Endometrial microvascular endothelial cells (primary cell): ENCODE data around the gene PLPPR5. TPM values are rescaled to one million over a fixed set of nuclear protein-coding genes. Genes with fewer than 3 reads are reported as not detected.

Experiments
- in situ Hi-C: cut with HindIII; loops from 2 replicates; pipeline ENCODE4 v1.10.0; 2017; ENCODE audit warnings: low sequenced_read_pairs, low pct_unique_long_range_greater_than_20kb; ENCODE audit errors: inconsistent ontology term
- total RNA-seq: library from RNA; depleted of rRNA; stranded (reverse); fragments of >200 nt; gene quantifications from one replicate; pipeline ENCODE4 v1.2.3, GENCODE V29; 2015; ENCODE audit errors: inconsistent ontology term

Gene PLPPR5
- total RNA-seq, 1 donor from 2014 or later = not detected

DNA sequence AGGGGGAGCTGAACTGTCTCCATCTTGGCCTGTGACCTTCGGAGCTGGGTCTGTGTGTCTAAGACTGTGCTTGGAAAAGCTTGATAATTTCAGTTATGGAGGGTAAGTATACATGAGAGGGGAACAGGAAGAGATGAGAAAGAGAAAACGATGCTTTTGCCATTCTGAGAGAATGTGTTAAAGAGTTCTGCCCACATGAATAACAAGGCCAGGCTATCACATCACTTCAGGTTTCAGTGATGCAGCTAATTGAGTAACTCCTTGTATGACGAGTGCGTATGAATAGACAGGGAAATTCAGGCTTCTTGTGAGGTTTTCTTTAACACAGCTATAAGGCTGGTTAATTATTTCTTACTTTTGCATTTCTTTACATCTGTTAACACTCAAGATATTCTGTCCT, 81.0 kb downstream of the PLPPR5 start:
- in situ Hi-C loops = no loop called here

DNA sequence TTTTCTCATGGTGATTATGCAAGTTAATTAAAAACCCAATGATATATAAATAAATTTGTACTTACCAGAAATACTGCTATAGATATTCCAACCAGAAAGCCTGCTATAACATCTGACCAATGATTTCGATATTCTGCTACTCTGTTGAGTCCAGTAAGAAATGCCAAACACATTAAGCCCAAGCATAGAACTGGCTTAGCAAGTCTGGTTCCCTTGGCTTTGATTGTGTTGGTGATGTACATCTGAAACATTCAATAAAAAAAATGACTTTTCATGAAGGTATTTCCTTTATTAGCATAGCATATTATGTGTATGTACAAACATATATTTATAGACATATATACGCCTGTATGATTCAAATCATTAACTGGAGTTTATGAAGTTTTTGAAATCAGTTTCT, 82.8 kb downstream of the PLPPR5 start:
- in situ Hi-C loops = no loop called here

DNA sequence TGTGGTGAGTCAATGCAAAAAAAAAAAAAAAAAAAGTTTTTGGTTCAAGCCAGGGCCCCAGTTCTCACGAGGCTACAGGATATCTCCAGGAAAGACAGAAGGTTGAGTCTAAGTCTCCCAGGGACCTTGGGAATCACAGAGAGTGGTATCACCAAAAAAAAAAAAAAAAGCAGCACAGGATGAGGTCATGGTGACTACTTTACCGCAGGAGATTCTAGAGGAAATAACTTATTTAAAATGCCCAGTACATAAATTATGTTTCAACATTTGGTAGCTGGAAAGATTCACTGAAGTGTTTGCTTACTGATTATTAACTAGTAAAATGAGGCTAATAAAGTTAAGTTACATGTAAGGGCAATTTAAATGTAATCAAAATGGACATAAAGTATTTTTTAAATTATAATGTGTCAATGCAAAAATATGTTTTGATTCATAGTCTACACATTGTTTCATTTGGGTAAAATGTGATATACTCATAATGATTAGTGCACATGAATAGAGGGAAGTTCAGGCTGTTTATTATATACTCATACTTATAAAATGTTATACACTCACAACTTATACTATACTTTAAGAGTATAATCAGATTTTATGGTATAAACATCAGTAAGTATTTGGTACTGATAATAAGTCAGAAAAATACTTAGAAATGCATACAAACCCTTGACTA, 84.1 kb downstream of the PLPPR5 start:
- in situ Hi-C loops = no loop called here

DNA sequence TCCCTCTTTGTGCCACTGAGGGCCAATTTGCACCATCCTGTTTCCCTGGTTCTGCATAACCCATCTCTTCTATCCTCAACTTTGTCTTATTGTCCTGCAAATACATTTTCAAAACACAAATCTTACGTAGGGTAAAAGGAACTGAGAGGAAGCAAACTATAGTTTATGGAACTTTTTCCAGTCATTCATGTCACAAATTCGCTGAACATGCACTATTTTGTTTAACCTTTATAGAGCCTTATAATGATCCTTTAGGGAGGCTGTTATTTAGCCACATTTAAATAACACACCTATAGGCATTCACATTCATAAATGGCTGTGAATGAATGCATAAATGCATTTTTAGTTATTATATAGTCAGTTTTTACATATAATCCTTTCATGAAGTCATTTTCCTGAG, 85.0 kb downstream of the PLPPR5 start:
- in situ Hi-C loops = no loop called here

DNA sequence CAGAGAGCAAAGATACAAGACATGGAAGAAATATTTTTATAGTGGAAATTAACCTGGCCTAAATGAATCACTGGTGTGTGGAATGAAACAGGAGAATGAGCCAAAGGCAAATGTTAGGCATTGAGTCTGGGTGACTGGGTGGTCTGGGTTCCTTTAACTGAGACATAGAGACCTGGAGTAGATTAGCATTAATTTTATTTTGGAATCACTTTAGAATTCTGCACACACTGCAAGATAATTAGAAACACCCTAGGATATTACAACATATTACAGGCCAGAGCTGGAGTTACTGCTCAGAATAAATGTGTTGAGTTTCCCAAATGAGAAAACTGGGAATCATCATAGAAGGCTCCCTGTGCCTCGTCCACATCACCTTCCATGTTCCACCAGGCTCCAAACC, 85.5 kb downstream of the PLPPR5 start:
- in situ Hi-C loops = no loop called here

DNA sequence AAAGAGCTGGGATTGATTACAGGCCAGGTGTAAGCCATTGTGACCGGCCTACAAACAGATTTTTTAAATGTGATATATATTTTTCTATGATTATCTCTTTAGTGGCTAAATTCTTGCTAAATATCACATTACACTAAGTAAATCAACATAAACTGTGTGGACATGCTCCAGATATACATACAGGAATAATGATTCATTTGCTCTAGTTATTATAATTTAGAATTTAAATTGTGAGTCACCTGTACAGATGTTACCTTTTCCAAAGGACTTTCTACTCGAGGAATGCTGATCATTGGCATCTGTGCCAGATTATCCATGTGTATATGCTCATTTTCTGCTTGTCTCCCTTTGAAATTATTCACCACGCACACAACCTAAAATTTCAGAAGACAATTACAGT, 90.1 kb downstream of the PLPPR5 start:
- in situ Hi-C loops = no loop called here

DNA sequence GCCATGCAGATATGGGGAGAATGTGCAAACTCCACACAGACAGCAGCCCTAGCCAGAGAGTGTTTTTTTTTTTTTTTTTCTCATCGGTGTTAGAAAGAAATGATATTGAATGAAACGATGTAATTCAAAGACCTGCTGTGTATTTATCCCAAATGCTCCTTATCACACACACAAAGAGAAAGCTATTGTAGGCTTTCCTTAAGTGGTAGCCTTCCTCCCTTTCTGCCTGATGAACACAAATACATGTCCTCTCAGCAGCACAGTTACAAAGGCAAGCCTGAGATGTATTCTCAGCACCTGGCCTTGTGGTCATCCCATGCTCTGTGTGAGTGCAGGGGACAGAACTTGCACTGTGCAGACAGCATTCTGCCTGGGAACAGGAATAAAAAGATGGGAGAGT, 93.8 kb downstream of the PLPPR5 start:
- in situ Hi-C loops = no loop called here

DNA sequence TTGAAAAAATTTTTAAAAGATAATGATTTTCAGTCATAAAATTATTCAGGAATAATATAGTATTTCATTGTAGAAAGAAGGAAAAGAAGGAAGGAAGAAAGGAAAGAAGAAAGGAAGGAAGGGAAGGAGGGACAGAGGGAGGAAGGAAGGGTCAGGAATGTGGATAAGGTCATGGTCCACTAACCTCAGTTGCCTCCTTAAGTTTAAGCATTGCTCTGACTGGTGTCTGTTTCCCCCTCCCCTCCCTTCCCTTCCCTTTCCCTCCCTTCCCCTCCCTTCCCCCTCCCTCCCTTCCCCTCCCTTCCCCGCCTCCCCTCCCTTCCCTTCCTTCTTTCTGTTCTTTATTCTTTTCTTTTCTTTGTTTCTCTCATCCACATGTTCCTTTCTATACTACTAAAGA, 95.7 kb downstream of the PLPPR5 start:
- in situ Hi-C loops = no loop called here

DNA sequence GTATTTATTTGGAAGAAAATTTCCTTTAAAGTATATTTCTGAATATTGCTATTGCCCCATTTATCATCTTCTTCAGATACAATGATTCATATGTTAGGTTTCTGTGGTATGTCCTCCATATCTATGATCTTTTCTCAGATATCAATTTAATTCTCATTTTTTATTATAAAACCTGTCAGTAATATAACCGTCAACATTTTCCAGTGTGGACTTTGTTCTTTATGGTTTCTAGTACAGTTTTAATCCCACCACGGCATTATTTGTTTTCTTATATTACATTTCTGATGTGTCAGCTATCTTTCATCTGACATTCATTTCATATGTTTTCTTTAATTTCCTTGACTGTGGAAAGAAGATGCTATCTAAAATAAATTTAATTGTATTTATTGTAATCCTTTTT, 97.9 kb downstream of the PLPPR5 start:
- in situ Hi-C loops = no loop called here

DNA sequence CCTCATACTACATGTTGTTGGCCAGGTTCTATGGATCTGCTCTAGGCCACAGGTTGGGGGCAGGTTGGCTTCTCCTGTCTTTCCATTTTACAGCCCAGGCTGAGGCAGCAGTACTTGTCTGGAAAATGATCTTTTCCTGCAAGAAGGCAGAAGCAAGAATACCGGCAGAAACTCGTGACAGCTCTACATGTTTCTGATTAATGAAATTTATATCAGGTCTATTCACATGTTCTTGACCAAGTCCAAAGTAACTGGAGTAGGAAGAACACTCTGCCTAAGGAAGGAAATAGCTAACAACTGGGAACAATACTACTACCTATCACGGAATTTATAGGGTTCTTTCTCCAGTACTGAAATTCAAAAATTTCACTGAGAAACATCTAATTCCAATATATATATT, 98.3 kb downstream of the PLPPR5 start:
- in situ Hi-C loops = no loop called here

DNA sequence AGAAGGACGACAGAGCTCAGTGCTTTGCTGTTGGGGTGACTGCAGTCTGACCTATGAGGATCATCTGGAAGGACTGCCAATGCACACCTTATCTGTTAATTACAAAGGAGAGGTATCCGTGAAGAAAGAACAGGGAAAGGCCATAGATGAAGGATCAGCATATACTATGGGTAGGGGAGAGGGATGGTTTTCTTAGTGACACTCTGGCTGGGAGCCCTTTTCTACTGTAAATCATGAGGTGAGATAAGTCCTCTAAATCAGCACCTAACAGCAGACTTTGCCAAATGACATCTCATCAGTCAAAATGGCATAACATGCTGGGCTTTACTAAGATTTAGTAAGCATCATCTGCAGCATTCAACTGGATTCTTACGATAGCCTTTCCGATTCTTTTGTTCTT, 100.0 kb downstream of the PLPPR5 start:
- in situ Hi-C loops = no loop called here

DNA sequence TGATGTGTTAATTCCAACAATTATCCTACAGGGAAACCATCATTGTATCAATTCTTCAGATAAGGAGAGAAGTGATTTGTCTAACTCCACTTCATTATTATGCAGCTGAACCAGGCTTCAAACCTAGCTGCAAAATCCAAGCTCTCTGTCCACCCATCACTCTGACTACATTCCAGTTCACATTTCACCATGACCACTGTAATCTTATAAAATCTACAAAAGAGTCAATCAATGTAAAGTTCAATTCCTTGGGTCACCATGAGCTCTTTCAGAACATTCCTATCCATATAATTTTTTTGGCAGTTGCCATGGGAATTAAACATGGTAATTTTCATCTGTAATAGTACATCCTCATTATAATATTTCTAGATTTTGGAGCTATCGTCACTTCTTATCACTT, 100.9 kb downstream of the PLPPR5 start:
- in situ Hi-C loops = no loop called here

DNA sequence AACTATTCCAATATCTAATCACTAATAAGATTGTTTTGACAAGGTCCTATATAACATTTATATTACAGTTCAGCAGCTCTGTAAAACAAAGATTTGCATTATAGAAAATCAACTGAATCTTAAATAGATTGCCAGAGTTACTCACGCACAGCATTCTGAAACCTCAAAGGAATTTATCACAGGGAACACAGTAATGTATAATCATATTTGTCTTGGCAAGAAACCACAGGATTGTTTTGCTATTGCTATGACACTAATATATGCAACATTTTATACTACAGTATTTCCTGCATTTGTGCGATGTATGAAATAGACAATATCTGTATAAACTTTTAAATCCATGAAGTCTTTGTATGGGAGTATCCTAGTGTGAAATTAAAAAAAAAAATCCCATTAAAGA, 101.4 kb downstream of the PLPPR5 start:
- in situ Hi-C loops = no loop called here

DNA sequence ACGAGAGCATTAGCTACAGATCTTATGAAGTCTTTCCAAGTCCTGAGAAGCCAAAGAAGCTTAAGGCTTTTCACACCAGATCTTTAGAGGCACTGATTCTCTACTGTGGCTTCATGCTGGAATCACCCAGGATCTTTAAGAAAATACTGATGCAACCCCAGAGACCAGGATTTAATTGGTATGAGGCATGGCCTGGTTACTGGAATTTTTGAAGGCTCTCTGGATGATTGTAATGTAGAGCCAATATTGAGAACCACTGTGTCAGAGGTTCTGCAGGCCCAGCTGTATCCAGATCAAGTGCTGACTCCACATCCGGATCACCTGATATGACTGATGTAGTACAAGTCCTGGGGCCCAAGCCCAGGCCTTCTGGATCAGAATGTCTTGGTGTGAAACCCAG, 105.7 kb downstream of the PLPPR5 start:
- in situ Hi-C loops = no loop called here

DNA sequence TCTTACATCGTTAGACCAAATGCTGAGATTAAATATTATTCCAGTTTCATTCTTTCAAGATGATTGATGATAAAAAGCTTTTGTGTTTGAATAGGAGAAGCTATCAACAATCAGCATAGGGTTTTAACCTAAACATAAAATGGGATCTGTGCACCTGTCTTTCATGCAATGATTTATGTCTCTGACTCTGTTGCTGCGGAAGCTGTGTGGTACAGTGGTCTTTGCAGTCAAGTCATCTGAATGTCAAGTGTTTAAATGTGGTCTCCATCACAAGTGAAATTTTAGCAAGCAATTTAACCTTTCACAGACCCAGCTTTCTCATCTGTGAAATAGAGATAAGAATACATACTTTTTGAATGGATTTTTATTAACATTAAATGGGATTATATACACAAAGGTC, 107.2 kb downstream of the PLPPR5 start:
- in situ Hi-C loops = no loop called here

DNA sequence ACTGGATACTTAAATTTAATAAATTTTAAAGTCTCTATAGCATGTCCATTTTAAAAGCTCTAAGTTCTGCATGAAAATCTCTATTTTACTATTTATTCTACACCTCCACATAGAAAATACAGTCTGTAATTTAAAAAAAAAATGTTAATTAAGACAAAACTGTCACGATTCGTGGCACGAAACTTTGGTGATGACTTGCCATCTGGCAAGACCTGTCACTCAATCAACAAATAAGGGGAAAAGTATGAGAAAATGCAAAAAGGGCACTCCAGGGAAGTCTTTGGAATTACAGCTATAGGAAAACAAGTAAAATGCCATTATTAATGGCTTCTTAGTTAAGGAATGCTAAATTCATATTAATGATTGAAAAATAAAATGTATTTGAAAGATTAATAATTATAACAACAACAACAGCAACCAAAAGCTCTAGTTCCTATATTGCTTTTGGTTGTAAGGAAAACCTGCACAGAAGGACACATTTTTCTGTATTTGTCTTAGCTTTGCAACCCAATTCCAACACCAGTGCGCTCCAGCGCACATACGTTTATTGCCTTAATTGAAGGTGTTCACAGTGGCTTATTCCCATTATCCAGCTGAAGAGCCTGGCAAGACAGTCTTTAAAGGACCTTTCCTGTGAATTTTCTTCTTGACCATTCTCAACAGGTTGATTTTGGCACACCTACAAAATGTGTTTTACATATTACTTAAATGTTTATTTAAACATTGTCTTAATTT, 107.8 kb downstream of the PLPPR5 start:
- in situ Hi-C loops = no loop called here

DNA sequence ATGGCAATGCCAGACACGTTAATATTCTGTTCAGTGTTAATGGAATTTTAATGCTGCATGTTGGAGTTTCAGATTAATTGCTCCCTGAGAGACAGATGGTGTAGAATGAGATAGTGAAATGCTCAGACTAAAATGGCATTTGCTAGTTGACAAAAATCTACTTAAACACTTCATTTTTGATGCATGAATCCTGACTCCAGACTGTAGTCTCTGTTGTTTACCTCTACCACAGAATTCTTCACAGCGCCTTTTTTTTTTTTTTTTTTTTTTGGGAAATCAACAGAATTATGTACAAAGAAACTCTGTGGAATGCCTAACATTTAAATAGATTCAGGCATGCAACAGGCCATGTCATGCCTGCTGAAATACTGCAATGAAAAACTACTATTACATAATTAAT, 111.3 kb downstream of the PLPPR5 start:
- in situ Hi-C loops = no loop called here

DNA sequence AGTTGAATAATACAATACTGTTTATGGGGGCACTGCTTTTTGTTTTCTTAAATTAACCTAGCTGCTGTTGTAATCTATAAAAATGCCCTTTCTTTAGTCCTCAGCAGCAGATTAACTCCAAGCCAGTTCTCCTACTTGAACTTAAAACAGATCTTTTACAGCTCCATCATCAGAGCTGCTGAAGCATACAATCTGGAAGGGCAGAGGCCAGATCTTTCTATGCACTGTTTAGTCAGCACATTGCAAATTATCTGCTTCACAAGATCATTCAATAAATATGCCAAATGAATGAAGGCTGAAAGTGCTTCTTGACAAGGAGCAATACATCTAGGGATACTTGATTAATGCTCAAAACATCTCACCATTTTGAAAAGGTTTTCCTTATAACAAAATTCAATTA, 115.8 kb downstream of the PLPPR5 start:
- in situ Hi-C loops = no loop called here

DNA sequence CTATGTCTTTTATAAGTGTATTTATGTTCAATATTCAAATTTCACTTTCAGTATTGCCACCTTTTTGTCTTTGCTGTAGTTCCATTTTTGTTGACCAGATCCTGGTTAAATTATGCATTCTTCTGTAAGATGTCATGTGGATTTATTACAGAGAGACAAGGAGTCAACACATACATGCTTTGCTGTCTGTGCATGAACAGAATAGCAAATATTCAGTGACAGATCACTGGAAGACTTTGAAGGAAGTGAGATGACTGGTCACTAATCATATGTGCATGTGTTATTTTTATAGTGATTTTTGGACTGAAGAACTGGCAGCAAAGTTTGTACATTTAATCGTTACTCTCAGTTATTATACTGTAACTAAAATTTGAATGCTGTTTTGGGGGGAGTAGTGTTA, 117.2 kb downstream of the PLPPR5 start:
- in situ Hi-C loops = no loop called here

DNA sequence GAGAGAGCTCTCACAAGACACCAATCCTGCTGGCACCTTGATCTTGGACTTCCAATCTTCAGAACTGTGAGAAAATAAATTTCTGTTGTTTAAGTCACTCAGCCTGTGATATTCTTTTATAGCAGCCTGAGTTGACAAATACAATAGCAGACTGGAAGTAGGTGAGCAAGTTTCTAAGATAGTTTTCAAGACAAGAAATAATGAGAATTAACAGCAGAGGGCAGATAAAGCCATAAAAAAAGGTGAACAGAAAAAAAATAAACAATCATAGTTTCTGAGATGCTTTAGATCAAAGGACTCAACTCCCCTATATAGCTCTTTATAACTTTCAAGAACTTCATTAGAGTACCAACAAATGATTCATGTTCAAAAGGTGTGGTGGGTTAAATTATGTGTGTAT, 119.8 kb downstream of the PLPPR5 start:
- in situ Hi-C loops = no loop called here

DNA sequence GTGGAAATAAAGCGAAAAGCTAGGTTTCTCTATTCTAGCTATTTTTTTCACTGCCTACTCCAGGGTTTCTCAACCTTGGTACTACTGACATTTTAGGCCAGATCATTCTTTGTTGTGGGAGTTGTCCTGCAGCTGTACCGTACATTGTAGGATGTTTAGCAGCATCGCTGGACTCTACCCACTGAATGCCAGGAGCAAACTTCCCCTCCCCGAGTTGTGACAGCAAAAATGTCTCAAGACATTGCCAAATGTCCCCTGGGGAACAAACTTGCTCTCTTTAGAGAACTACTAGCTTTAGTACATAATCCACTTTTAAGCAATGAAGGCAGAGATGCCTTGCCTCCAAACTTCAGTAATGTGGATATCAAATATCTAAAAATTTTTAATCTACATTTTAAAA, 122.8 kb downstream of the PLPPR5 start:
- in situ Hi-C loops = no loop called here
